Ovary (tissue), 9 donors: ENCODE data around the gene USP31. TPM values are rescaled to one million over a fixed set of nuclear protein-coding genes. Genes with fewer than 3 reads are reported as not detected.

Source experiments
- DNase-seq, 5 donors: peaks; one replicate each; pipeline ENCODE4 v3.0.0-alpha.2; 2019 to 2020
- H3K27ac ChIP-seq, 2 donors: fragments of 200-600 bp; one replicate each; pipeline versions ENCODE4 v1.5.1 to v1.8.0; 2019 to 2022
- H3K27me3 ChIP-seq: fragments of 200-600 bp; one replicate; pipeline ENCODE4 v1.8.0; 2022
- H3K36me3 ChIP-seq: fragments of 200-600 bp; sonication (generic); one replicate; pipeline ENCODE4 v1.5.1; 2019
- H3K4me1 ChIP-seq: one replicate; pipeline ENCODE4 v1.8.1; 2013; ENCODE audit warnings: mild to moderate bottlenecking, moderate library complexity; ENCODE audit not compliant: insufficient read depth
- H3K4me3 ChIP-seq: fragments of 200-600 bp; sonication (generic); one replicate; pipeline ENCODE4 v1.5.1; 2017
- H3K9me3 ChIP-seq, 2 donors: fragments of 200-600 bp in 1 of 2; sonication (generic) in 1 of 2; one replicate each; pipeline versions ENCODE4 v1.5.1 to v1.8.1; 2013 to 2019; ENCODE audit warnings: mild to moderate bottlenecking in 1 of 2, moderate library complexity in 1 of 2
- CTCF ChIP-seq, 3 donors: fragments of 450-650 bp in 2 of 3; fragments of 200-600 bp in 1 of 3; IDR thresholded peaks; one replicate each; pipeline versions ENCODE4 v1.5.1 to v1.8.0; 2016 to 2022; ENCODE audit warnings: antibody characterized with exemption in 3 of 3, mild to moderate bottlenecking in 1 of 3
- EP300 ChIP-seq: sonication (generic); formaldehyde crosslinking; IDR thresholded peaks from one replicate; pipeline ENCODE4 v1.6.1; 2017; ENCODE audit warnings: antibody characterized with exemption
- POLR2A ChIP-seq: fragments of 450-650 bp; IDR thresholded peaks from one replicate; pipeline ENCODE4 v1.6.1; 2017; ENCODE audit warnings: antibody characterized with exemption, mild to moderate bottlenecking, moderate library complexity
- WGBS, 3 donors: extraction: QIAGEN DNeasy Blood & Tissue Kit in 1 of 3; methylation state at CpG; one replicate each; pipeline versions ENCODE4 v1.1.5 to v1.1.7; 2013 to 2017; 5-methylcytosine and 5-hydroxymethylcytosine counted together
- intact Hi-C, 4 donors: fragments of 100-400 bp; cut with DNase I; formaldehyde crosslinking; loops; one replicate each; pipeline versions ENCODE4 v1.11.0 to v1.15.1; 2022 to 2023
- polyA plus RNA-seq, 2 donors: library from polyadenylated mRNA; stranded (reverse); fragments of 200-250 nt in 1 of 2; fragments of 350-450 nt in 1 of 2; fragmentation: Illumina TruSeq in 1 of 2; extraction: RNeasy Lipid Tissue Mini Kit (QIAGEN cat#74804) in 1 of 2; gene quantifications; one replicate each; pipeline ENCODE4 v1.2.3, GENCODE V29; 2013 to 2014
- total RNA-seq, 7 donors: library from RNA; depleted of rRNA in 2 of 7; stranded (reverse); fragments of >200 nt in 2 of 7; fragmentation: NEBNext Ultra II Directional in 3 of 7; extraction: Animal tissue kit (Norgen Biotek cat#: 25700) in 3 of 7; gene quantifications; one replicate each; pipeline versions ENCODE4 v1.1.0 to v1.2.4, GENCODE V29; 2016 to 2023
- donor health status: DM: no; HTN: no; CAD: no; lungs with moderate emphysema.
- donor health status: DM: no; HTN: no; CAD: no.
- donor health status: Bipolar disorder and iron deficiency.
- donor health status: DM: yes; HTN: yes; CAD: no.
- donor health status: DM: no; HTN: no; CAD: no.
- donor health status: DM: yes; HTN: yes; CAD: no.

USP31 gene
- total and polyA plus RNA-seq, 9 donors, result 1.5 to 10.6 (median 7.3) TPM

GRCh38 chr16:23045025-23045424 is 104.2 kb downstream of the USP31 start:
- Histone ChIP-seq H3K27ac (no peak overlapping the region), H3K4me1 (no peaks in the 10 kb centered on the region), H3K27me3 (no peaks in the 10 kb centered on the region), H3K4me3 (no peak overlapping the region), H3K36me3 (no peaks in the 10 kb centered on the region), H3K9me3 (no peaks in the 10 kb centered on the region)
- intact Hi-C loops, result no loop called here
- no peak for TF ChIP-seq CTCF (IDR thresholded peaks at IDR 0.05)
- TF ChIP-seq EP300, result no peak
- TF ChIP-seq POLR2A, result no peak
- no peak for DNase-seq
- WGBS, 3 donors, result 43 to 58% (median 53%) methylated on average over 1 of the region's 1 CpG

DNA sequence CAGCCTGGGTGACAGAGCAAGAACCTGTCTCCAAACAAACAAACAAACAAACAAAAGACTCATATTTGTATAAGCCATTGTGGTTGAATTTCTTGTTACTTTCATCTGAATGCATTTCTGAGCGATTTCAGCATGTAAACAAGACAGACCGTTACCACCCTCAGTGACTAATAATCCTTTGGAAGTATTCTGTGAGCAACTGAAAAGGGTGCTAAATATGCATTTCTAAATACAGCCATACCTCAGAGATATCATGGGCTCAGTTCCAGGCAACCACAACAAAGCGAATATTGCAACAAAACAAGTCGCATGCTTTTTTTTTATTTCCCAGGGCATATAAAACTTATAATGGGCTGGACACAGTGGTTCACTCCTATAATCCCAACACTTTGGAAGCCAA is 109.0 kb downstream of the USP31 start:
- no peak for DNase-seq
- intact Hi-C loops, result no loop called here
- TF ChIP-seq POLR2A (no peak), EP300 (no peak), CTCF (IDR thresholded peaks at IDR 0.05) (no peak)

GRCh38 chr16:23039118-23039517 is 110.1 kb downstream of the USP31 start:
- Histone ChIP-seq H3K4me1 (no peaks in the 10 kb centered on the region), H3K27ac (no peak overlapping the region), H3K27me3 (no peaks in the 10 kb centered on the region), H3K9me3 (no peaks in the 10 kb centered on the region), H3K36me3 (no peaks in the 10 kb centered on the region), H3K4me3 (no peak overlapping the region)
- 71 to 77% (median 76%) methylated on average over 4 of the region's 4 CpGs for WGBS, 3 donors
- TF ChIP-seq CTCF (IDR thresholded peaks at IDR 0.05), result no peak
- TF ChIP-seq EP300, result no peak
- TF ChIP-seq POLR2A, result no peak
- intact Hi-C loops, result no loop called here
- no peak for DNase-seq

More for the DNA sequence above, 109.0 kb downstream of the USP31 start:
- Histone ChIP-seq H3K4me1 (no peaks in the 10 kb centered on the region), H3K4me3 (no peak overlapping the region), H3K36me3 (no peaks in the 10 kb centered on the region), H3K27me3 (no peaks in the 10 kb centered on the region), H3K9me3 (no peaks in the 10 kb centered on the region), H3K27ac (no peak overlapping the region)
- WGBS, 3 donors, result 71 to 84% (median 82%) methylated on average over 4 of the region's 4 CpGs

- Histone ChIP-seq H3K4me3 (no peak overlapping the region), H3K27me3 (no peaks in the 10 kb centered on the region), H3K4me1 (no peaks in the 10 kb centered on the region), H3K9me3 (no peaks in the 10 kb centered on the region), H3K36me3 (no peaks in the 10 kb centered on the region), H3K27ac (no peak overlapping the region)
- DNase-seq, result no peak
- TF ChIP-seq CTCF (IDR thresholded peaks at IDR 0.05) (no peak), EP300 (no peak), POLR2A (no peak)
- intact Hi-C loops, result no loop called here
- 0 to 56% (median 3%) methylated on average over 1 of the region's 1 CpG for WGBS, 3 donors
Observed at GRCh38 chr16:23035240-23035639, 114.0 kb downstream of the USP31 start.
